ENCODE data around the gene ARL15. TPM values are rescaled to one million over a fixed set of nuclear protein-coding genes. Genes with fewer than 3 reads are reported as not detected.

Gene ARL15
- total and polyA plus RNA-seq, 2 of the 4 experiments (the other 2 are of a cell fraction), result 7.3 to 19.2 TPM

DNA sequence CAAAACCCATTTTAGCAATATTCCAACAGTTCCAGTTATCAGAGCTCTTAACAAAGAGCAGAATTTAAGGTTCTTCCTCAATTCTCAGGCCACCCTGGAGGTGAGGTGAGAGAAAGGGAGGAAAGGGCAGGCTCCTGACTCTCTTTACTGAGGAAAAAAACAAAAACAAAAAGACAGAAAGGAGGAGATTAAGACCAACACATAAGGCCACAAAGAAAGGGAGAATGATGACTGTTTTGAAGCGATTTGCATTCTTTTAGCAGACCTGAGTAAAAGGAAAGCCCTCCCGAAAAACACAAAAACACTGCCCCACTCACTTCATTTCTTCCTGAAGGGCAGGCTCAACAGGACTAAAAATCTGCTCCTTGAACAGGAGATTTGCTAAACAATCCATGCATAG, 300.5 kb downstream of the ARL15 start:
- Histone ChIP-seq H4K91ac (ENCODE audit: insufficient read depth, low read depth, low read length) (no peak overlapping the region), H3K4me1 (ENCODE audit: control insufficient read depth, insufficient read depth, low read length) (peaks cover 4% of the 10 kb centered on the region), H3K18ac (ENCODE audit: low read depth, low read length) (no peak overlapping the region), H2BK15ac (ENCODE audit: low read depth, low read length) (no peak overlapping the region; the same call in 2 of the 3 replicates), H3K4me3 (ENCODE audit: insufficient read depth, low read depth, low read length) (no peak overlapping the region), H2BK20ac (ENCODE audit: low read depth, low read length) (peak overlapping the region; percentile 66; the same call in 1 of the 2 replicates), H3K27ac (ENCODE audit: insufficient read depth, low read length) (no peak overlapping the region), H2BK5ac (ENCODE audit: low read depth, low read length, poor library complexity, severe bottlenecking) (no peak overlapping the region), H2AK5ac (ENCODE audit: low read depth, low read length) (no peak overlapping the region), H3K9me1 (ENCODE audit: insufficient read depth, low read length) (no peaks in the 10 kb centered on the region), H3K14ac (replicated peaks; ENCODE audit: low read depth, low read length) (no peak overlapping the region), H3K4ac (ENCODE audit: low read depth, low read length) (no peak overlapping the region), H3K56ac (ENCODE audit: extremely low read depth, insufficient read depth, low read length) (no peak overlapping the region), H4K5ac (ENCODE audit: low read depth, low read length) (no peak overlapping the region; the same call in 1 of the 2 replicates), H3K4me2 (ENCODE audit: low read depth, low read length) (no peak overlapping the region), H2AK9ac (replicated peaks; ENCODE audit: low read depth, low read length, poor library complexity) (no peak overlapping the region), H3K9ac (ENCODE audit: low read depth, low read length) (no peak overlapping the region), H3K9me3 (ENCODE audit: control insufficient read depth, insufficient read depth, low read length) (no peaks in the 10 kb centered on the region; the same call in 1 of the 2 replicates), H2BK120ac (ENCODE audit: low read depth, low read length) (peak overlapping the region; percentile 2; the same call in 1 of the 2 replicates), H4K20me1 (ENCODE audit: insufficient read depth, low read length) (no peaks in the 10 kb centered on the region), H3K23ac (ENCODE audit: low read depth, low read length) (0 out of 2 replicates have a peak overlapping the region, but pooled peaks have one; percentile 9), H2AFZ (replicated peaks; ENCODE audit: low read length, poor library complexity) (no peak overlapping the region), H3K36me3 (ENCODE audit: control insufficient read depth, insufficient read depth, low read length) (no peaks in the 10 kb centered on the region), H3K79me1 (ENCODE audit: low read depth in 1 of 2, low read length in 2 of 2) (no peaks in the 10 kb centered on the region), H3K27me3 (ENCODE audit: control insufficient read depth, insufficient read depth, low read length) (no peaks in the 10 kb centered on the region), H4K8ac (ENCODE audit: low read depth in 2 of 2, low read length in 2 of 2) (peak overlapping the region in 1 of 2 experiments; percentile 28; a peak in 1 of 4 replicates)
- POLR2A ChIA-PET (ENCODE audit: unreplicated experiment), result no interaction called here
- DNase-seq (no peak), ATAC-seq (ENCODE audit: low read depth) (no peak)
- no TSS peak for BruUV-seq (replicated peaks)
- intact Hi-C loops (cut with micrococcal nuclease) (no loop called here), in situ Hi-C loops (cut with MboI; ENCODE audit: low sequenced_read_pairs) (no loop called here), dilution Hi-C loops (cut with HindIII; ENCODE audit: low sequenced_read_pairs, unreplicated experiment) (no loop called here)
- CTCF ChIA-PET, result interaction anchor here (0.6 kb wide), 2 partner anchors 43 to 213 kb away, joined by 3 to 4 read pairs; no protein-coding TSS in a partner anchor
- TF ChIP-seq CHD1 (IDR thresholded peaks at IDR 0.05; ENCODE audit: low read depth, low read length), result no peak
- TF ChIP-seq RCOR1 (IDR thresholded peaks at IDR 0.05; ENCODE audit: insufficient replicate concordance, low read length), result no peak
- TF ChIP-seq POLR2A (IDR thresholded peaks at IDR 0.05; ENCODE audit: low read depth, low read length), result no peak
- no peak for TF ChIP-seq CEBPB (IDR thresholded peaks at IDR 0.05; ENCODE audit: low read depth, low read length)
- TF ChIP-seq NFE2L2 (IDR thresholded peaks at IDR 0.05; ENCODE audit: low read depth, low read length), result no peak
- no peak for TF ChIP-seq RFX5 (IDR thresholded peaks at IDR 0.05; ENCODE audit: low read depth, low read length)
- no peak for TF ChIP-seq MAFK (IDR thresholded peaks at IDR 0.05; ENCODE audit: low read depth, low read length)
- TF ChIP-seq, protein P1, sequence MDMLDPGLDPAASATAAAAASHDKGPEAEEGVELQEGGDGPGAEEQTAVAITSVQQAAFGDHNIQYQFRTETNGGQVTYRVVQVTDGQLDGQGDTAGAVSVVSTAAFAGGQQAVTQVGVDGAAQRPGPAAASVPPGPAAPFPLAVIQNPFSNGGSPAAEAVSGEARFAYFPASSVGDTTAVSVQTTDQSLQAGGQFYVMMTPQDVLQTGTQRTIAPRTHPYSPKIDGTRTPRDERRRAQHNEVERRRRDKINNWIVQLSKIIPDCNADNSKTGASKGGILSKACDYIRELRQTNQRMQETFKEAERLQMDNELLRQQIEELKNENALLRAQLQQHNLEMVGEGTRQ (IDR thresholded peaks at IDR 0.05; ENCODE audit: low read depth, low read length), result no peak
- no peak for TF ChIP-seq RAD21 (IDR thresholded peaks at IDR 0.05; ENCODE audit: low read length)
- TF ChIP-seq MAZ (IDR thresholded peaks at IDR 0.05; ENCODE audit: borderline replicate concordance, low read depth, low read length), result no peak
- no peak for TF ChIP-seq FOS (IDR thresholded peaks at IDR 0.05; ENCODE audit: low read depth, low read length)
- TF ChIP-seq, protein P2, sequence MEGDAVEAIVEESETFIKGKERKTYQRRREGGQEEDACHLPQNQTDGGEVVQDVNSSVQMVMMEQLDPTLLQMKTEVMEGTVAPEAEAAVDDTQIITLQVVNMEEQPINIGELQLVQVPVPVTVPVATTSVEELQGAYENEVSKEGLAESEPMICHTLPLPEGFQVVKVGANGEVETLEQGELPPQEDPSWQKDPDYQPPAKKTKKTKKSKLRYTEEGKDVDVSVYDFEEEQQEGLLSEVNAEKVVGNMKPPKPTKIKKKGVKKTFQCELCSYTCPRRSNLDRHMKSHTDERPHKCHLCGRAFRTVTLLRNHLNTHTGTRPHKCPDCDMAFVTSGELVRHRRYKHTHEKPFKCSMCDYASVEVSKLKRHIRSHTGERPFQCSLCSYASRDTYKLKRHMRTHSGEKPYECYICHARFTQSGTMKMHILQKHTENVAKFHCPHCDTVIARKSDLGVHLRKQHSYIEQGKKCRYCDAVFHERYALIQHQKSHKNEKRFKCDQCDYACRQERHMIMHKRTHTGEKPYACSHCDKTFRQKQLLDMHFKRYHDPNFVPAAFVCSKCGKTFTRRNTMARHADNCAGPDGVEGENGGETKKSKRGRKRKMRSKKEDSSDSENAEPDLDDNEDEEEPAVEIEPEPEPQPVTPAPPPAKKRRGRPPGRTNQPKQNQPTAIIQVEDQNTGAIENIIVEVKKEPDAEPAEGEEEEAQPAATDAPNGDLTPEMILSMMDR (conservative IDR thresholded peaks at IDR 0.05; ENCODE audit: low read depth, low read length), result no peak
- TF ChIP-seq, protein P3, sequence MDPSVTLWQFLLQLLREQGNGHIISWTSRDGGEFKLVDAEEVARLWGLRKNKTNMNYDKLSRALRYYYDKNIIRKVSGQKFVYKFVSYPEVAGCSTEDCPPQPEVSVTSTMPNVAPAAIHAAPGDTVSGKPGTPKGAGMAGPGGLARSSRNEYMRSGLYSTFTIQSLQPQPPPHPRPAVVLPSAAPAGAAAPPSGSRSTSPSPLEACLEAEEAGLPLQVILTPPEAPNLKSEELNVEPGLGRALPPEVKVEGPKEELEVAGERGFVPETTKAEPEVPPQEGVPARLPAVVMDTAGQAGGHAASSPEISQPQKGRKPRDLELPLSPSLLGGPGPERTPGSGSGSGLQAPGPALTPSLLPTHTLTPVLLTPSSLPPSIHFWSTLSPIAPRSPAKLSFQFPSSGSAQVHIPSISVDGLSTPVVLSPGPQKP (IDR thresholded peaks at IDR 0.05; ENCODE audit: borderline replicate concordance, low read depth, low read length), result no peak
- TF ChIP-seq MXI1 (IDR thresholded peaks at IDR 0.05; ENCODE audit: borderline replicate concordance, low read depth, low read length), result no peak
- no peak for TF ChIP-seq BHLHE40 (IDR thresholded peaks at IDR 0.05; ENCODE audit: low read depth, low read length)
- TF ChIP-seq SMC3 (IDR thresholded peaks at IDR 0.05; ENCODE audit: low read depth, low read length), result no peak
- WGBS, 2 experiments (ENCODE audit: extremely low coverage in 2 of 2, insufficient read length in 1 of 2), result no CpG with 5 or more reads among the region's 2 CpGs
